Hair follicular keratinocyte (primary cell): ENCODE results near the gene RNH1. TPM values are rescaled to one million over a fixed set of nuclear protein-coding genes. Genes with fewer than 3 reads are reported as not detected.

ENCODE experiments used
- total RNA-seq: library from RNA; depleted of rRNA; stranded (reverse); fragments of >200 nt; gene quantifications from 2 replicates; pipeline ENCODE4 v1.2.3, GENCODE V29; 2015

Gene RNH1
- 322 and 445 TPM in 2 replicates for total RNA-seq

DNA sequence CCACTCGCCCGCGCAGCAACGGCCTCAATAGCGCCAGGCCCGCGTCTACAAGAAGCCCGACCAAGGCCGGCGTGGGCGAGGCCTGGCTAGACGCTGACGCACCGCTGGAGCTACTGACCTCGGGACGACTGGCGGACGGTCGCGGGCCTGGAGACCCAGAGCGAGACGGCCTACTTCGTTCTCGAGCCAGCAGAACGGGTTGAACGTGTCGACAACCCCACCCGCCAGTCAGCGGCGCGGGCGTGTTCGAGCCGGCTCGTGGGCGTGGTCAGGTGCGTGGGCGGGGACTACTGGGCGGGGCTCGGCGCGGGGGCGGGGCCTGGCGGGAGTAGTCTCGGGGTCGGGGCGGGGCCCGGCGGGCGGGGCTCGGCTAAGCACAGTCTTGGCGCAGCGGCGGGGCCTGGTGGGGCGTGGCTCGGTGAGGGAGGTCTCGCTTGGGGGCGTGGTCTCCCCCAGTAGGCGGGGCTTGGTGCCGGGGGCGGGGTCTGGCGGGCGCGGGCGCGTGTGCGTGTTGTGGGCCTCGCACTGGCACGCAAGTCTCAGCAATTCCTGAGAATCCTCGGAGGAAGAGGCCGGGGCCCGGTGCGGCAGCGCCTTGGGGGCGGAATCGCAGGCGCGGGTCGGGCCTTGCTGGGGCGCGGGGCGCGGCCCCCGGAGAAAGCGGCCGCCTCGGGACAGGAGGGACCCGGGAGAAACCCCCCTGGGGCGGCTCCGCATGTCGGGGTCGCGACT, at the start of gene RNH1:
TSS of gene RNH1 (minus strand) at position 248 of the 732 bp plus-strand sequence. CDS start 5,080 bp downstream, outside the sequence.

DNA sequence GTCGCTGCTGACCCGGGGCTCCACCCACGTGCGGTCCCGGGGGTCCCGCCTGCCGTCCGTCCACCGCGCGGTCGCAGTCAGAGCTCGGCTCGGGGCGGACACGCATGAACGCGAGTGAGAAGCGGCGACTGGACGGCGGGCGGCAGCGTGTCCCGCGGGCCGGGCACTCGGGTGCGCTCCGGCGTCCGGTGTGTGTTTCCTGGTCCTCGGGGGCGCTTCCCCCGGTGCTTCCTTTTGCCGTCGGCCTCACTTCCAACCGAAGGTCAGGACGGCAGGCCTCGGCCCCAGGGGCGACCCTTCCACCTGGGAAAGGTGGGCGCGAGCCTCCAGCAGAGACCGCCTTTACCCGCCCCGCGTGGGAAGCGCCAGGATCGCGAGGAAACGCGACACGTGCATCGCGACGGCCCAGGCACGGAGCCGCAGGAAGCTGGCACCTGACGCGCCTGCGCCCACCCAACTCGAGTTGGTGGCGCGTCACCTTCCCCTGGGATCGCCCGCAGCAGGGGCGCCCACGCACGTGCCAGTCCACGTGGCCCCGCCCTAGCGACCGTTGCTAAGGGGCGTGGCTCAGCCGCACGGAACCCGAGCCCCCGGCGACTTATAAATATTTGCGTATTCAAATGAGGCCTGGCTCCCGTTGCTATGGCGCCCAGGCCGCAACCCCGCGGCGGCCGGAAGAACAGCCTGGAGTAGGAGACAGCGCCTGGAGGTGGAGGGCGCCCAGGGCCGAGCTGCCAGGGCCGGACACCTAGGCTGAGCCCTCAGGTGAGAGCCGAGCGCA, 30.0 kb upstream of the RNH1 start, which contains the start of gene LRRC56:
TSS of gene LRRC56 (plus strand) at position 687 of the 781 bp plus-strand sequence. CDS start 3,158 bp downstream, outside the sequence.

DNA sequence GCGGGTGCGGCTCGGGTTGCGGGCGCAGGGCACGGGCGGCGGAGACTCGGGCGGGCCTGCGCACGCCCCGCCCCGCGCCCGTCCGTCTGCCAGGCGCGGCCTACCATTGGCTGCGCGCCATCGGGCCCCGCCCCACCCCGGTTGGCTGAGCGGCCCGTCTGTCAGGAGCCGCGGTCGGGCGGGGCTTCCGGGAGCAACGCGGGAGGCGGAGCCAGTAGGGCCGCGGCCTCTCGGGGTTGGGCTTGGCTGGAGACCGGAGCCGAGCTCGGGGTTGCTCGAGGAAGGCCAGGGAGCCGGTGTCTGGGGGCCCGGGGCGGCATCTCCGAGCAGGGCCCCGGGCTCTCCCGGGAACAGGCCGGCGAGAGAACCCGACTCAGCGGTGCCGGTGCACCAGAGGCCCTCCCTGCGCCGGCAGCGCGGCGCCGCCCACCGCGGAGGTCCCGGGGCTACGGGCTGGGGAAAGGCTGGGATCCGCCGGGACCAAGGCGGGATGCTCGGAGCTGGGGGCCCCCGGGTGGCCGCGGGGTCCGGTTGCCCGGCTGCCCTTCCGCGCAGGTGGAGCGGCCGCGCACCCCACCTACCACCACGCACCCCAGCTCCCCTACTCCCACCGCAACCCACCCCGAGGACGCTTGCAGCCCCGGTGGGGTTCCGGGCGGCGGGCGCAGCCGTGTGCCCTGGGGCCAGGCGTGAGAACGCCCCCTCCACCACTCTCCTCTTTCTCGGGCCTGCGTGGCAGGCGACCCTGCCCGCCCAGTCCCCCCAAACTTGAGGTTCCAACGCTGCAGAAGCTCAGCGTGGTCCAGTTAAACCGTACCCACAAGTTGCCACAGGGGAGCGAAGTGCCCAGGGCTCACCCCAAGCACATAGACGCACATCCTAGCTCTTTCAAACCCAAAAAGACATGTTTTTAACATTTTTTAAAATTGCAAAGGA, 28.7 kb upstream of the RNH1 start, which contains the start of gene HRAS:
TSS of gene HRAS (minus strand) at position 58 of the 936 bp plus-strand sequence.

DNA sequence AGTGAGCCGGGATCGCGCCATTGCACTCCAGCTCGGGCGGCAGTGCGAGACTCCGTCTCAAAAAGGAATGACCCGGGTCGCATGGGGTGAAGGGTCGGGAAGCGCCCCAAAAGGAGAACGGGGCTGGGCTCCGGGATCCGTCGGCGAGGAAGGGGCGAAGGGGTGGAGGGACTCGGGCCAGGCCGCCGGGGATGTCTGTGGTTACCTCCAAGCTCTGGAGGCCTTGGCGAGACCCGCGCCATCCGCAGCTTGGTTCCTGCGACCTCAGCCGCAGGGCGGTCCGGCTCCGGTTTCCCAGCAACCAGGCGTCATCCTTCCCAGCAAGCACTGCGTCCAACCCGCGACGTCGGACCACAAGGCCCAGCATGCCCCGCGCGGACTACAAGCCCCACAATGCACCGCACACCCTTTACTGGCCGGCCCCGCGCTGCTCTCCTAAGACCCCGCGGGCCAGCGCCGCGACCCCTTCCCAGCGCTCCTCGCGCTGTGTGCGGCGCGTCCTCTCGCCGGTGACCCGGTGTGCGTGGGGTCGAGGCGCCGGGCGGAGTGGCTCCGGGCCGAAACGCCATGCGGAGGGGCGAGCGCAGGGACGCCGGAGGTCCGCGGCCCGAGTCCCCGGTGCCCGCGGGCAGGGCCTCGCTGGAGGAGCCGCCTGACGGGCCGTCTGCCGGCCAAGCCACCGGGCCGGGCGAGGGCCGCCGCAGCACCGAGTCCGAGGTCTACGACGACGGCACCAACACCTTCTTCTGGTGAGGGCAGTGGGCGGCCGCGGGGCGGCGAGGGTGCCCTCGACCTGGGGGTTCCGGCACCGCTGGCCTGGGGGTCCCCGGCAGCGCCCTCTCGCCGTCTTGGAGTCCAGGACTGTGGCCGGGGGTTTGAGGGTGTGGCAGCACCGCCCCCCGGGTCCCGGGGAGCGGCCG, 56.9 kb downstream of the RNH1 start, which contains the start of gene PTDSS2:
TSS of gene PTDSS2 (plus strand) at position 391 of the 920 bp plus-strand sequence. CDS start at position 568, 177 bp downstream.

Other genes starting within 250 kb of the RNH1 start
- not detected in 2 replicates for gene NLRP6, start 228.8 kb downstream of the RNH1 start, total RNA-seq
- 1.0 and 3.6 TPM in 2 replicates for gene PGGHG, start 218.1 kb downstream of the RNH1 start, total RNA-seq
- not detected in 2 replicates for gene IFITM5, start 207.7 kb downstream of the RNH1 start, total RNA-seq
- gene IFITM2, start 199.4 kb downstream of the RNH1 start, total RNA-seq: 16.7 and 23.8 TPM in 2 replicates
- 6.8 and 20.1 TPM in 2 replicates for gene IFITM1, start 193.2 kb downstream of the RNH1 start, total RNA-seq
- 41.5 and 86.0 TPM in 2 replicates for gene IFITM3, start 186.4 kb downstream of the RNH1 start, total RNA-seq
- gene B4GALNT4, start 137.7 kb downstream of the RNH1 start, total RNA-seq: 11.0 and 21.8 TPM in 2 replicates
- gene PKP3, start 113.0 kb downstream of the RNH1 start, total RNA-seq: 292 and 373 TPM in 2 replicates
- 5.9 and 7.8 TPM in 2 replicates for gene SIGIRR, start 92.2 kb downstream of the RNH1 start, total RNA-seq
- 9.5 and 19.5 TPM in 2 replicates for gene ANO9, start 65.2 kb downstream of the RNH1 start, total RNA-seq
- 38.2 and 52.8 TPM in 2 replicates for gene PTDSS2, start 57.0 kb downstream of the RNH1 start, total RNA-seq
- gene HRAS, start 28.3 kb upstream of the RNH1 start, total RNA-seq: 116 and 135 TPM in 2 replicates
- gene LRRC56, start 30.3 kb upstream of the RNH1 start, total RNA-seq: under 0.01 and 0.34 TPM in 2 replicates
- gene LMNTD2, start 53.5 kb upstream of the RNH1 start, total RNA-seq: 0.23 and 3.0 TPM in 2 replicates
- 47.2 and 60.8 TPM in 2 replicates for gene RASSF7, start 53.7 kb upstream of the RNH1 start, total RNA-seq
- gene PHRF1, start 69.2 kb upstream of the RNH1 start, total RNA-seq: 13.8 and 21.4 TPM in 2 replicates
- 8.0 and 15.8 TPM in 2 replicates for gene IRF7, start 108.7 kb upstream of the RNH1 start, total RNA-seq
- gene CDHR5, start 117.7 kb upstream of the RNH1 start, total RNA-seq: not detected in 2 replicates
- not detected in 2 replicates for gene SCT, start 119.9 kb upstream of the RNH1 start, total RNA-seq
- gene DRD4, start 130.0 kb upstream of the RNH1 start, total RNA-seq: not detected in 2 replicates
- gene DEAF1, start 188.0 kb upstream of the RNH1 start, total RNA-seq: 16.0 and 25.5 TPM in 2 replicates
- 23.7 and 40.1 TPM in 2 replicates for gene TMEM80, start 188.6 kb upstream of the RNH1 start, total RNA-seq
- 92.0 and 124 TPM in 2 replicates for gene EPS8L2, start 199.0 kb upstream of the RNH1 start, total RNA-seq
- gene TALDO1, start 240.2 kb upstream of the RNH1 start, total RNA-seq: 212 and 214 TPM in 2 replicates